Panc1 (cell line): ENCODE results near the gene GPR15LG. TPM values are rescaled to one million over a fixed set of nuclear protein-coding genes. Genes with fewer than 3 reads are reported as not detected.

Experiments used
- ATAC-seq: fragments of 200-7000 bp; cut with Tn5 transposase; 2 replicates; pipeline ENCODE4 v1.9.1; 2020; ENCODE audit warnings: mild to moderate bottlenecking, moderate library complexity
- BruUV-seq: library from RNA; stranded (reverse); fragments of 400-500 nt; replicated peaks from 2 replicates; lab custom pipeline; 2021; lab: Mats Ljungman, UMichigan
- CTCF ChIA-PET: fragments of 300-600 bp; sonication (Branson Sonifier 250); formaldehyde crosslinking; loops from one replicate; lab custom pipeline; 2022; ENCODE audit warnings: antibody characterized with exemption; lab: Charles Lee
- POLR2A ChIA-PET: fragments of 300-600 bp; sonication (Branson Sonifier 250); formaldehyde crosslinking; loops from one replicate; lab custom pipeline; 2022; ENCODE audit warnings: antibody characterized with exemption; lab: Charles Lee
- DNase-seq: peaks from one replicate; pipeline ENCODE4 v3.0.0-alpha.2; 2010; ENCODE audit warnings: low read depth, low spot score
- H3K27ac ChIP-seq: 2 replicates; pipeline ENCODE4 v1.5.1; 2011; ENCODE audit warnings: mild to moderate bottlenecking, low read length, inconsistent platforms
- H3K27me3 ChIP-seq: fragments of 200-500 bp; sonication (Bioruptor generic); 2 replicates; pipeline ENCODE4 v1.6.0; 2014; ENCODE audit warnings: low read length, inconsistent platforms; ENCODE audit not compliant: control insufficient read depth, insufficient read depth
- H3K36me3 ChIP-seq: fragments of 200-500 bp; sonication (Bioruptor generic); 2 replicates; pipeline ENCODE4 v1.5.1; 2014; ENCODE audit warnings: inconsistent platforms, mild to moderate bottlenecking, low read length, moderate library complexity; ENCODE audit not compliant: control insufficient read depth, insufficient read depth
- H3K4me1 ChIP-seq: 2 replicates; pipeline ENCODE4 v1.5.1; 2011; ENCODE audit warnings: inconsistent platforms, mild to moderate bottlenecking, low read length, moderate library complexity; ENCODE audit not compliant: control insufficient read depth, insufficient read depth
- H3K4me3 ChIP-seq, 2 experiments: 2 replicates each; pipeline ENCODE4 v1.5.1; 2011 to 2012; ENCODE audit warnings: low read depth in 2 of 2, low read length in 2 of 2, mild to moderate bottlenecking in 2 of 2, inconsistent platforms in 1 of 2, moderate library complexity in 1 of 2
- H3K9me3 ChIP-seq: fragments of 200-500 bp; sonication (Bioruptor generic); 2 replicates; pipeline ENCODE4 v1.5.1; 2014; ENCODE audit warnings: low read depth, mild to moderate bottlenecking, inconsistent platforms, low read length, moderate library complexity; ENCODE audit not compliant: control insufficient read depth, insufficient read depth
- CTCF ChIP-seq: fragments of 450-650 bp; IDR thresholded peaks from 2 replicates; pipeline ENCODE4 v1.5.1; 2017; ENCODE audit warnings: mild to moderate bottlenecking
- POLR2AphosphoS5 ChIP-seq: IDR thresholded peaks from 2 replicates; pipeline ENCODE4 v1.6.1; 2012; ENCODE audit warnings: mild to moderate bottlenecking, low read depth, low read length, moderate library complexity
- REST ChIP-seq, 2 experiments: IDR thresholded peaks; 2 replicates each; pipeline ENCODE4 v1.6.1; 2011 to 2012; ENCODE audit warnings: low read depth in 2 of 2, control low read depth in 1 of 2, low read length in 1 of 2, mild to moderate bottlenecking in 1 of 2, moderate library complexity in 1 of 2; ENCODE audit not compliant: insufficient read depth in 1 of 2
- SIN3A ChIP-seq: IDR thresholded peaks from 2 replicates; pipeline ENCODE4 v1.6.1; 2012; ENCODE audit warnings: low read depth, mild to moderate bottlenecking, low read length, moderate library complexity, borderline replicate concordance; ENCODE audit not compliant: insufficient read depth
- TCF7L2 ChIP-seq: IDR thresholded peaks from 2 replicates; pipeline ENCODE4 v1.6.1; 2011; ENCODE audit warnings: mild to moderate bottlenecking, low read depth, low read length, inconsistent platforms
- in situ Hi-C: cut with HindIII; loops from 2 replicates; pipeline ENCODE4 v1.10.0; 2016; ENCODE audit warnings: low sequenced_read_pairs, low pct_unique_long_range_greater_than_20kb
- intact Hi-C: fragments of 100-400 bp; cut with micrococcal nuclease; formaldehyde crosslinking; loops from one replicate; pipeline ENCODE4 v1.10.0; 2022; ENCODE audit not compliant: unreplicated experiment
- total RNA-seq: library from RNA; stranded (reverse); gene quantifications from one replicate; pipeline ENCODE4 v1.2.1, GENCODE V29; 2021; ENCODE audit not compliant: unreplicated experiment

GPR15LG gene
- total RNA-seq, 1 experiment from 2014 or later: 0.41 TPM

GRCh38 chr10:84226616-84227015 is 53.0 kb downstream of the GPR15LG start:
- H3K27me3 ChIP-seq: peaks cover 19% of the 10 kb centered on the region
- in situ Hi-C loops: no loop called here
- POLR2A ChIA-PET: no interaction called here

GRCh38 chr10:84227810-84228209 is 54.2 kb downstream of the GPR15LG start:
- CTCF ChIA-PET: interaction anchor here (0.5 kb wide), 1 partner anchor 32 kb away, joined by 3 read pairs; no protein-coding TSS in a partner anchor
- POLR2A ChIA-PET: no interaction called here
- Histone ChIP-seq H3K4me1 (no peaks in the 10 kb centered on the region), H3K27me3 (peaks cover 14% of the 10 kb centered on the region), H3K4me3 (no peak overlapping the region), H3K27ac (no peak overlapping the region), H3K36me3 (no peaks in the 10 kb centered on the region; the same call in 1 of the 2 replicates), H3K9me3 (no peaks in the 10 kb centered on the region)
- TF ChIP-seq POLR2AphosphoS5 (no peak), SIN3A (no peak), TCF7L2 (no peak), CTCF (no peak), REST (IDR thresholded peaks at IDR 0.05; ENCODE audit: insufficient read depth in 1 of 2, low read depth in 2 of 2, low read length in 1 of 2) (no peak)
- ATAC-seq: no peak
- in situ Hi-C loops (no loop called here), intact Hi-C loops (no loop called here)
- no peak for DNase-seq
- BruUV-seq: no TSS peak

More at GRCh38 chr10:84226616-84227015, 53.0 kb downstream of the GPR15LG start:
- CTCF ChIA-PET: no interaction called here
- TF ChIP-seq POLR2AphosphoS5 (no peak), REST (IDR thresholded peaks at IDR 0.05; ENCODE audit: insufficient read depth in 1 of 2, low read depth in 2 of 2, low read length in 1 of 2) (no peak), TCF7L2 (no peak), SIN3A (no peak), CTCF (no peak)
- Histone ChIP-seq H3K4me3 (no peak overlapping the region), H3K4me1 (no peaks in the 10 kb centered on the region), H3K36me3 (no peaks in the 10 kb centered on the region; the same call in 1 of the 2 replicates), H3K9me3 (no peaks in the 10 kb centered on the region), H3K27ac (no peak overlapping the region)
- no peak for ATAC-seq
- no peak for DNase-seq
- intact Hi-C loops: no loop called here
- BruUV-seq: no TSS peak
